OCI-LY7 (cell line): ENCODE measurements around the gene TMEM51.

Experiments used
- EZH2phosphoT487 ChIP-seq: fragments of 200-600 bp; sonication (generic); IDR thresholded peaks from 2 replicates; pipeline ENCODE4 v1.6.1; 2018; ENCODE audit warnings: low read depth, borderline replicate concordance, mild to moderate bottlenecking, mixed run types, antibody characterized with exemption, low read length, moderate library complexity, mixed read lengths
- TF ChIP-seq, protein P1 (sequence below): fragments of 200-600 bp; sonication (generic); conservative IDR thresholded peaks from 2 replicates; pipeline ENCODE4 v1.5.1; 2014; ENCODE audit warnings: mild to moderate bottlenecking, antibody characterized with exemption, low read length, moderate library complexity, mixed read lengths

DNA sequence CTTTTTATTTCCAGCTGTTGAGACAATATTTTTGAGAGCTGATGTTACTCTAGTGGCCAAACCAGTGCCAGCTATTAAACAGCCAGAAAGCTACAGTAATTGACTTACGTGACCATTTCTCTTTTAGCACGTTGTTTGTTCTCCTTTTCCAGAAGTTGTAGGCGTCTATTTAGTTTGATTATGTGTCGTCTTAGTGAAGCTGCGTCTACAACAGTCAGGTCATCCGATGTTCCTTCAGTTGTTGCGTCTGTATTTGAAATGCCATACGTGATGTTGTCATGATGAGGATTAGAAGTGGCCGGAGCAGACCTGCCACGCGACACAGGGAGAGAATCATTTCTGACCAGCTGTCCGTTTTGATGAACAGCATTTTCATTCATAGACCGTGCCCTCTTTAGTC is 38.2 kb downstream of the TMEM51 start:
- TF ChIP-seq, protein P1, sequence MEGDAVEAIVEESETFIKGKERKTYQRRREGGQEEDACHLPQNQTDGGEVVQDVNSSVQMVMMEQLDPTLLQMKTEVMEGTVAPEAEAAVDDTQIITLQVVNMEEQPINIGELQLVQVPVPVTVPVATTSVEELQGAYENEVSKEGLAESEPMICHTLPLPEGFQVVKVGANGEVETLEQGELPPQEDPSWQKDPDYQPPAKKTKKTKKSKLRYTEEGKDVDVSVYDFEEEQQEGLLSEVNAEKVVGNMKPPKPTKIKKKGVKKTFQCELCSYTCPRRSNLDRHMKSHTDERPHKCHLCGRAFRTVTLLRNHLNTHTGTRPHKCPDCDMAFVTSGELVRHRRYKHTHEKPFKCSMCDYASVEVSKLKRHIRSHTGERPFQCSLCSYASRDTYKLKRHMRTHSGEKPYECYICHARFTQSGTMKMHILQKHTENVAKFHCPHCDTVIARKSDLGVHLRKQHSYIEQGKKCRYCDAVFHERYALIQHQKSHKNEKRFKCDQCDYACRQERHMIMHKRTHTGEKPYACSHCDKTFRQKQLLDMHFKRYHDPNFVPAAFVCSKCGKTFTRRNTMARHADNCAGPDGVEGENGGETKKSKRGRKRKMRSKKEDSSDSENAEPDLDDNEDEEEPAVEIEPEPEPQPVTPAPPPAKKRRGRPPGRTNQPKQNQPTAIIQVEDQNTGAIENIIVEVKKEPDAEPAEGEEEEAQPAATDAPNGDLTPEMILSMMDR, result no peak
- TF ChIP-seq EZH2phosphoT487, result no peak
